M059J (cell line): ENCODE results near the gene GPR108. TPM values are rescaled to one million over a fixed set of nuclear protein-coding genes. Genes with fewer than 3 reads are reported as not detected.
"Not testable (repeated sequence)": the region's sequence is repeated elsewhere in the genome, so short reads cannot be mapped to it uniquely, and the experiment has no call there.

Experiments
- DNase-seq: peaks from one replicate; pipeline ENCODE4 v3.0.0-alpha.2; 2012; ENCODE audit warnings: low read depth
- total RNA-seq: library from RNA; depleted of rRNA; stranded (reverse); fragments of >200 nt; shearing (Covaris generic); gene quantifications from 2 replicates; pipeline ENCODE4 v1.2.3, GENCODE V29; 2014; rRNA removed

The GPR108 gene
- total RNA-seq = 45.9 and 54.7 TPM in 2 replicates

DNA sequence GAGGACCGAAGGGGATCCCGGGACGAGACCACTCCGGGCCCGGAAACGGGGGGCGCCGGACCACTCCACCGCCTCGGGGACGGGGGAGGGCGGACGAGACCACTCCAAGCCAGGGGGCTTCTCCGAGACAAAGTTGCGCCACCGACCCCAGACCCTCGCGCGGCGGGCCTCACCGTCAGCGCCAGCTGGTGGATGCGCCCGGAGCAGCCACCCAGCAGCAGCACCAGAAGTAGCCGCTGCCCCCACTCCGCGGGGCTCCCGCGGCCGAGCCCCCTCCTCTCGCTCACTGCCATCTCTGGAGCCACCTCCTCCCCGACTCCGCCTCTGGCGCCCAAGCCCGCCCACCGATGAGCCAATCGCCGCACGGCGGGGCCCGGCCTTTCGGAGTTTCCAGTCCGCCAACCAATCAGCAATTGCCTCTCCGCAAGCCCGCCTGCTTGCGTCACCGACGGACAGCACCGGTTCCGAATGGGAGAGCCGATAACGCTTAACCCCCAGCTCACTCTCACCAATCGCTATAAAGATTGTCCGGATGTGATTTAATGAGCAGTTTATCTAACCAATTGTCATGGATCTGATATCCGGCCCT lies at the start of gene GPR108:
Gene GPR108 (minus strand): TSS at position 297 of the 589 bp plus-strand sequence. CDS start 4 bp downstream, at position 293.
- peak; percentile 100 for DNase-seq

DNA sequence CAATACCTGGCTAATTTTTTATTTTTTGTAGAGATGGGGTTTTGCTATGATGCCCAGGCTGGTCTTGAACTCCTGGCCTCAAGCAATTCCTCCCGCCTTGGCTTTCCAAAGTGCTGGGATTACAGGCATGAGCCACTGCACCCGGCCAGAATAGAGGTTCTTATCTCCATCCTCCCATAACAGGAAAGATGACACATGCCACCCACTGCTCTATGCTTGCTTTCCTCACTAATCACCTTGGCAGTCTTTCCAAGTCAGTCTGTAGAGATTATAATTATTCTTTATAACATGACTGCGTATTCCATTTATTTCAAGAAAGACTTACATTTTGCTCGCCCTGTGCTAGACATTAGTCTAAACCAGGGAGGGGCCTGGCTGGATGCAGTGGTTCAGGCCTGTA lies 41.8 kb upstream of the GPR108 start:
- DNase-seq = peak; percentile 33

DNA sequence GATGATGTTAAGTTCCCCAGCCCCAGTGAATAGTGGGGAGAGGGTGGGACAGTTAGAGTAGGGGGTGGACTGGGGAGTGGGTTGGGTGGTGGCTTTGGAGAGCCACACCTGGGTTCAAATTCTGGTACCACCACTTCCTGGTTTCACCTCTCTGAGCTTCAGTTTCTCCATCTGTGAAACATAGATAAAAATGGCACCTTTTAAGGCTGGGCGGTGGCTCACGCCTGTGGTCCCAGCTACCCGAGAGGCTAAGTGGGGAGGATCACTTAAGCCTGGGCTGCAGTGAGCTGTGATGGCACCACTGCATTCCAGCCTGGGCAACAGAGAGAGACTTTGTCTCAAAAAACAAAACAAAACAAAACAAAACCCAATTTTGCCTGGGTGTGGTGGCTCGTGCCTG lies 41.0 kb upstream of the GPR108 start:
- DNase-seq = no peak

DNA sequence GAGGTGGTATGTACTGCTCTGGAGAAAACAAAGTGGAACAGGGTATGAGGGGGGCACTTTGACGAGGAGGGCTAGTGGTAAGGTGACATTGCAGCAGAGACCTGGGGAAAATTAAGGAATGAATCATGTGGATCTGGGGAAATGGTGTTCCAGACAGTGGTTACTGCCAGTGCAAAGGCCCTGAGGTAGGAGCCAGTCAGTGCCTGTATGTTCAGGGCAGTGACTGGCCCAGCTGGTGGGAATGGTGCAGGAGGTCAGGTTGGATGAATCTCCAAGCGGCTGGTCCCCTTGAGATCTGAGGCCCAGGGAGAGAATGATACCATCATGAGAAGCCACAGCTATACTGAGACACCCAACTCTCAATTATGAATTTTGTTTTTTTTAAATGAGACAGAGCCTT lies 40.1 kb upstream of the GPR108 start:
- DNase-seq = no peak

DNA sequence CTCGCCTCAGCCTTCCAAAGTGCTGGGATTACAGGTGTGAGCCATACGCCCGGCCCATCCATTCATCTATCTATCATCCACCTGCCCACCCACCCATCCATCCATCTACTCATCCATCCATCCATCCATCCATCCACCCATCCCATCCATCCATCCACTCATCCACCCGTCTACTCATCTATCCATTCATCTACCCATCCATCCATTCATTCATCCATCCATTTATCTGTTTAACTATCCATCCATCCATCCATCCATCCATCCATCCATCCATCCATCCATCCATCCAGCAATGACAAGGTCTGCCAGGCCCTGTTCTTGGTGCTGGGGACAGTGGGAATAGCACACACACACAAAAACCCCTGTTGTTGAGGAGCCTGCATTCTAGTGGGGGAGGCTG lies 39.6 kb upstream of the GPR108 start:
- no peak for DNase-seq

DNA sequence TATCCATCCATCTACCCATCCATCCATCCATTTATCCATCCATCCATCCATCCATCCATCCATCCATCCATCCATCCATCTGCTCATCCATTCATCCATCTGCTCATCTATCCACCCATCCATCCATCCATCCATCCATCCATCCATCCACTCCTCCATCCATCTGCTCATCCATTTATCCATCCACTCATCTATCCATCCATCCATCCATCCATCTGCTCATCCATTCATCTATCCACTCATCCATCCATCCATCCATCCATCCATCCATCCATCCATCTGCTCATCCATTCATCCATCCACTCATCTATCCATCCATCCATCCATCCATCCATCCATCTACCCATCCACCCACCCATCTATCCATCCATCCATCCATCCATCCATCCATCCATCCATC lies 38.7 kb upstream of the GPR108 start:
- not testable (repeated sequence) for DNase-seq

DNA sequence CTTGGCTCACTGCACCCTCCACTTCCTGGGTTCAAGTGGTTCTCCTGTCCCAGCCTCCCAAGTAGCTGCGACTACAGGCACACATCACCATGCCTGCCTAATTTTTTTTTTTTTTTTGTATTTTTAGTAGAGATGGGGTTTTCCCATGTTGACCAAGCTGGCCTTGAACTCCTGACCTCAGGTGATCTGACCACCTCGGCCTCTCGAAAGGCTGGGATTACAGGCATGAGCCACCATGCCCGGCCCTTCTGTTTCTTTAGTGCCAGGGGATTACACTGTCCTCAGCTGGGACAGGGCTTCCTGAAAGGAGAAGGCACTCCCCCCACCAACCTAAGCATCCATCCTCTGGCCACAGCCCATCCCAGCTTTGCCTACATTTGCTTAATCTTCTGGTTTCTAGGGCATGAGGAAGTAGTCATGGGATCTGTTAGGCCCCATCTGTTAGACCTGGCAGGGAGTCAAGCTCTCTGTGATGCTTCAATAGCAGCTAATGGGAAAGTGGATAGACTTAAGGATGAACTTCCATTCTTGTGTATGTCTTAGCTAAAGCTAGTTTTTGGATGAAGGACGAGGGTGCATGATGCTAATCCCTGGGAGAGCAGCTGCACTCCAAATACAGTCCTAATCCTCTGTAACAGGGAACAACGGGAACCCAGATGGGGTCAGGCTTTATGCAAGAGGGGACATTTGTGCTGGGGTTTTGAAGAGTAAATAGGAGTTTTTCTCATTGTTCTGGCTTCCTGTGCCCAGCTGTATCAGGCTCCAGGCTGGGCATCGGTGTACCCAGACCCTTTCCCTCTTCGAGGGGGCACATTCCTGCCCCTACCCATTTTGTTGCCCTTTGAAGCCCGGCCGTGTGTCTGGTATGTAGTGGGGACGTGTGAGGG lies 37.7 kb upstream of the GPR108 start:
- no peak for DNase-seq

DNA sequence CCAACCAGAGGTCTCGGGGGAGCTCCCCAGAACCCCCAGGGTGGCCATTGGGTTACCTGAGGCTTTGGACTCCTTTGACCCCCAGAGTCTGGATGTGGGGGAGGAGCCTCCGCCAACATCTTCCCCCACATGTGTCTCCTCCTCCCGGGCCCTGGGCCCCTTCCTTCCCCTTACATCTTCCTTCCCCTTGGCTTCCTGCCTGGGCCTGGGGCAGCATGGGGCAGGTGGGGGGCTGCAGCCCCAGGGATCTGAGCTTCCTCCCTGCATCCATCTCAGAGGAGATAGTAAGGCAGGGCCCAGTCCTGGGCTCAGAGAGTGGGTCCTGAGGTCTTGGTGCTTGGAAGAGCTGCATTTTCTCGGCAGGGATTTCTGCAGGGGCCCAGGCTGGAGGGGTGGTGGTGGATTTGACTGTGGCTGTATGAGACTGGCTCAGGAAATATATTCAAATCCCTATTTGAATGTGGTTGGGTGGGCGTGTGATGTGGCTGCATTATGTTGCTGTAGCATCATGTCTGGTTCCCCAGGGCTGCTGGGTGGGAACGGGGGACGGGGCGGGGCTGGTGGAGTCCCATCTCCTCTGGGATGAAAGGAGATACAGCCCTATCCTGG lies 36.0 kb upstream of the GPR108 start:
- no peak for DNase-seq

DNA sequence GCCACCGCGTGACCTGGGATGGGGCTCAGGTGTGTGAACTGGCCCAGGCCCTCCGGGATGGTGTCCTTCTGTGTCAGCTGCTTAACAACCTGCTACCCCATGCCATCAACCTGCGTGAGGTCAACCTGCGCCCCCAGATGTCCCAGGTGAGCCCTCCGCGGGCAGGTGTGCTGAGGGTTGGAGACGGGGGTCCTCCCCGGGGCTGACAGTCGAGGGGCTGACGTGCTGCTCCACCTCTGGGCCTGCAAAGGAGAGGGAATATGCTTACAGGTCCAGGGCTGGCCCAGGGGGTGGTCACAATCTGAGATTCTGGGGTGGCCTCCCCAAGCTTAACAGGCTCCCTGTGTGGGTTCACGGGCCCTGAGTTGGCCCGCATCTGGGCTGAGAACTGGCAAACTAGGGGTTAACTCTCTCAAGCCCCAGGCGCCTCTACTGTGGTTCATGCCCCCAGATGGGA lies 35.5 kb upstream of the GPR108 start:
- no peak for DNase-seq

DNA sequence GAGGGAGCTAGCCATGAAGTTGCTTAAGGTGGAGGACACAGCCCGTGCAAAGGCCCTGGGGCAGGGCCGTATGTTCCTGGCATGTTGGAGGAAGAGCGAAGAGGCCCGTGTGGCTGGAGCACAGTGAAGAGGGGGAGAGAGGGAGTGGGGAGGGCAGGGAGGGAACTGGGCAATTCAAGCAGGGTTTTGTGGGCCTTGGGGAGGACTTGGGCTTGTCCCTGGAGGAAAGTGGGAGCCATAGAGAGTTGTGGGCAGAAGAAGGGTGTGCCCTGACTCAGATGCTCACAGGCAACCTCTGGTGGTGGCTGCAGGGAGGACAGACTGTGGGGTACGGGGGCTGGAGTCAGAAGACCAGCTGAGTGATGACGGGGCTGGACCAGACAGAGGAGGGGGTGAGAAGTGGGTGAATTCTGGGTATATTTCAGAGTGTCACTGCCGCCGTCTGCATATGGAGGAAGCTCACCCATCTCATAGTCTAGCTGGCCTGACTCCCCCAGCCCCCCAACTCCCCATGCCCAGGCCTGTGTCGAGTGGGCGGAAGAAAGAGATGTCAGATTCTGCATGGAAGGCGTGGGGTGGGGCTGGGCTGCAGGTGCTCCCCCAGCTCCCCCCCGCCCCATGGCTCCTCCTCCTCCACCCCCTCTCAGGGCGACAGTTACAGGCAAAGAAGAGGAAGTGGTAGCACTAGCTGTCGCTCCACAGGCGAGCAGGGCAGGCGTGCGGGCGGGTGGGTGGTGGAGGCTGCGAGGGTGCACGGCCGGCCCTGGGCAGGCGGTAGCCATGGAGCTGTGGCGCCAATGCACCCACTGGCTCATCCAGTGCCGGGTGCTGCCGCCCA lies 34.9 kb upstream of the GPR108 start, which contains the start of gene VAV1:
Gene VAV1 (plus strand): TSS at position 681 of the 838 bp plus-strand sequence. CDS start 100 bp downstream, at position 781.
- no peak for DNase-seq

DNA sequence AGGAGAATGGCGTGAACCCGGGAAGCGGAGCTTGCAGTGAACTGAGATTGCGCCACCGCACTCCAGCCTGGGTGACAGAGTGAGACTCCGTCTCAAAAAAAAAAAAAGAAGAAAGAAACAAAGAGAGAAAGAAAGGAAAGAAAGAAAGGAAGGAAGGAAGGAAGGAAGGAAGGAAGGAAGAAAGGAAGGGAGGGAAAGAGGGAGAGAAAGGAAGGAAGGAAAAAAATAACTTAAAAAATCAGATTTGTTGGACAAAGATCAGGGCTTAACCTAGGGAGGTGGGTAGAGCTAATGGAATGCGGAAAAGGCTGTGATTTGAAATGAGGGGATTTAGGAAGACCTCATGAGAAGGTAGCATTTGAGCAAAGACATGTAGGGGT lies 34.3 kb upstream of the GPR108 start:
- DNase-seq = not testable (repeated sequence)

DNA sequence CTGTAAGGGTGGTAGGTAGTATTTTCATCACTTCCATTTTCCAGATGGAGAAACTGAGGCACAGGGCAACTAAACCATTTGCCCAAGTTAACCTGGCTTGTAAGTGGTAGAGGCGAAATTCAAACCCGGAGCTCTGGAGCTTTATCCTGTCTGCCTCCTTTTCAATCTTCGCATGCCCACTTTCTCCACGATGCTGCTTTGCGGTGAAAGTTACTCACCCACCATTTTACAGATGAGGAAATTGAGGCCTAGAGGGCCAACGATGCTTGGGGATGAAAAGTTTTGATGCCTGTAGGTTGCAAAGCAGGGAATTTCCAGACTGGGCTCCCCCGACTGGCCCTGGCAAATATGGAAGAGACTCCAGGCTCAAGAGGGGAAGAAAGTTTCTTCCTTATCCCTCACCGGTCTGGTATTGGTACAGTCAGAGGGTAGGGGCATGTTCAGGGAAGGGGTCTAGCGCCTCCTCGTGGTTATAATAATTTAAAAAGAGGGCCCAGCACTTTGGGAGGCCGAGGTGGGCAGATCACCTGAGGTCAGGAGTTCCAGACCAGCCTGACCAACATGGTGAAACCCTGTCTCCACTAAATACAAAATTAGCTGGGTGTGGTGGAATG lies 31.7 kb upstream of the GPR108 start:
- DNase-seq = no peak

DNA sequence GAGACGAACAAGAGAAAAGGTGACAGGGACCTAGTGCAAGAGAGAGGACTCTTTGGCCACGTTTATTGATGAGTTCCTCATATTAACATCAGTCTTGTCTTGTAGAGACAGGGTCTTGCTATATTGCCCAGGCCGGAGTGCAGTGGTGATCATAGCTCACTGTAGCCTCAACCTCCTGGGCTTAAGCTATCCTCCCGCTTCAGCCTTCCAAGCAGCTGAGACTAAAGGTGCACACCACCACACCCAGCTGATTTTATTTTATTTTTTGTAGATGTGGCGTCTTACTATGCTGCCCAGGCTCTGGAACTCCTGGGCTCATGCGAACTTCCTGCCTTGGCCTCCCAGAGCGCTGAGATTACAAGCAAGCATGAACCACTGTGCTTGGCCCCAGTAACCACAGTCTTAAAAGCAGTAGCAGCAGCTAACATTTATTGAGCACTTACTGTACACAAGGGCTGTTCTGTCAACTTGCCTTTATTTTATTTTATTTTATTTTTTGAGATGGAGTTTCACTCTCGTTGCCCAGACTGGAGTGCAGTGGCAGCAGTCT lies 30.9 kb upstream of the GPR108 start:
- DNase-seq = no peak

DNA sequence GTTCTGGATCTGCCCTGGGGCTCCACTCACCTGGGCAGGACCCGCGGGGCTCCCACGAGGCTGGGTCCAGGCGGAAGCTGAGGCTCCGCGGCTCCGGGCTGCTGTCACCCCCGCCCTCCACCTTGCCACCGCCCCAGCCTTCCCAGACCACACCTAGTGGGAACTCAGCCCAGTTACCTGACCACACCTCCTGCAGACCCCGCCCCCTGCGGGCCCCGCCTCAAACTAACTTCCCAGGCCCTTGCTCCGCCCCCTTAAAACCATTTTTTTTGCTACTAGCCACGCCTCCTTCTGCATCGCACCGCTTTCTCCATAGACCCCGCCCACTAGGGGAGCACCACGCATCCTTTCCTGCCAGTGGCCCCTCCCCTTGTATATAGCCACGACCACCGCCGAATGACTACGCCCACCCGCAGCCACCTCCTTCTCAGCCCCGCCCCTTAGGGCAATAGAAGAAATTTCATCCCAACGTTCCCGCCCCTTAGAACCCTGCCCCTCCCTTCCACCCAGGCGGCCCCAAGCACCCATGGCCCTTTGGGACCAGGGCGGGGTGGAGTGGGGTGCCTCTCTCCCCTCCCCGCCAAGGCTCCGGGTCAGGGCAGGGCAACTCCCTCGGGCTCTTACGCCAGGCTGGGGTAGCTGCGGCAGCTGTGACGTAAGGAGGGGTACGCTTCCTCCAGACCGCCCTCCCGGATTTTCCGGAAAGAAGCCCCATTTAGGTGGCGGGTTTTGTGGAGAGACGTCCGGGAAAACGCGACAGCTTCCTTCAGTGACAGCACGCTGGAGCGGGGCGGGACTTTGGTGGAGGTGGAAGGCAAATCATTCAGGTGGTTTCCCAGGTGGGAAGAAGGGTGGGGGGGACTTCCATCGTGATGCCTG lies 30.2 kb upstream of the GPR108 start, which contains the start of gene SH2D3A:
Gene SH2D3A (minus strand): TSS at position 79 of the 879 bp plus-strand sequence. CDS start 3,687 bp downstream, outside the sequence.
- no peak for DNase-seq

DNA sequence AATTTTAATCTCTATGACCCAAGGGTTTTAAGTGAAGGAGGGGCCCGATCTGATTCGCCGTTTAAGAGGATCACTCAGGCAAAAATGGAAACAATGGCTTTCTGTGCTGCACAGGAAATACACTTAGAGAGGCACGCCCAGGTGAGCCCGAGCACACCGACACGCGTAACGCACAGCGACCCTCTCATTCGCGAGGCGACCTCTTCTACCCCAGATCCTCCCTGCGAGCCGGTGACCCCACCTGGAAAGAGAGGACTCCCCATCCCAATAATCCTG lies 29.6 kb upstream of the GPR108 start:
- DNase-seq = no peak

DNA sequence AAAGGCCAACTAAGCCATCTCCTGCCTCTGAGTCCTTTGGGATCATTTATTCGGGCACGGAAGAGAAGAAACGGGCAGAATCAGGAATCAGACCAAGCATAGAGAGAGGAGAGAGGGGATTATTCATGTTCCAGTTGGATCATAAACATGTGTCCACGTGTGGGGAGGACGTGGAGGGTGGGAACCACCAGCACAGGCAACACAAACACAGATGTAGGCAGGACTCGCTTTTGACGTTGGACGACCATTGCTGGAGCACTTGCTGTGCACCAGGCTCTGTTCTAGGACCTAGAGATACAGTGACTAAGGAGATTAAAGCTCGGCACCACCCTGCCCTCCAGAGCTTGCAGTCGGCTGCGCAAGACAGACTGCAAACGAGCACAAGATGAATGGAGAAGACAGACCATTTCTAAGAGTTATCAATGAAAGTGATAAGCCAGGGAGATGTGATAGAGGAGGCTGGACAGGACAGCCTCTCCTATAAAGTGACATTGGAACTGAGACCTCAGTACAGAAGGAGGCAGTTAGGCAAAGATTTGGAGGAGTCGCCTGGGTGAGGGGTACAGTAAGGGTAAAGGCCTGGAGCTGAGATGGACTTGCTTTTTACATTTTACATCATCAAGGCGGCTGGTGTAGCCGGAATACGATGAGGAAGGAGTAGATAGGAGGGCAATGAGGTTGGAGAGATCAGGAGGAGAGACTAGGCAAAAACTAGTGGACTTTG lies 29.1 kb upstream of the GPR108 start:
- no peak for DNase-seq

DNA sequence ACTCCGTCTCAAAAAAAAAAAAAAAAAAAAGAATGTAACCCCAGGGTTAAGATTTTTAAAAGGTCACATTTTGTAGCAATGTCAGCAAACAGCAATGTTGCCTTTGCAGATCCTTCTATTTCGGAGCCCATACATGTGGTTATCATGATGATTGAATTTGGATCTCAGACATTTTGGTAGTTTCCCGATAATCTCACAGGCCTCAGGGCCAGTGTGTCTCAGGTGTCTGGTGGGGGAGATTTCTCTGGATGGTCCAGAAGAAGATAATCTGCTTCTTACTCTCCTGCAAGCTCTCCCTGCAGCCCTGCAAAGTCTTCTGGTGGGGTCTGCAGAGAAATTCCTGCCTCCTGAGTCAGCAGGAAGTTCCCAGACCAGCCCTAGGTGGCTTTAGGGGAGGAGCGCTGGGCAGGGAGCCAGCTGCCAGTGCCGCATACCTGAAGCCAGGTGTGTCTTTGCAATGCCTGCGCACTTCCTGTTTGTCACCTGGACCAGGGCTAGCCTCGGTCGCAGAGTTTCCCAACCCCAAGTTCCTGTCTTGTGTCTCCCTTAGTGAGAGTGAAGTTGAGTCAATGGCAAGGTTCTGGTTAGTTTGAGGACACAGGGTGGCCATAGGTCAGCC lies 28.5 kb upstream of the GPR108 start:
- DNase-seq = peak; percentile 41

DNA sequence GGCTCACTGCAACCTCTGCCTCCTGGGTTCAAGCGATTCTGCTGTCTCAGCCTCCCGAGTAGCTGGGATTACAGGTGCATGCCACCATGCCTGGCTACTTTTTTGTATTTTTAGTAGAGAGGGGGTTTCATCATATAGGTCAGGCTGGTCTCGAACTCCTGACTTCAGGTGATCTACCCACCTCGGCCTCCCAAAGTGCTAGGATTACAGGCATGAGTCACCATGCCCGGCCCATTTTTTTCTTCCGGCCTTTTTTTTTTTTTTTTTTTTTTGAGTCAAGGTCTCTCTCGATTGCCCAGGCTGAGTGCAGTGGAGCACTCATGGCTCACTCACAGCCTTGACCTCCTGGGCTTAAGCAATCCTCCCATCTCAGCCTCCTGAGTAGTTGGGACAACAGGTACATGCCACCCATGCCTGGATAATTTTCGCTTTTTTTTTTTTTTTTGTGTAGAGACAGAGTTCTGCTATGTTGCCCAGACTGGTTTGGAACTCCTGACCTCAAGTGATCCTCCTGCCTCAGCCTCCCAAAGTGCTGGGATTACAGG lies 24.9 kb upstream of the GPR108 start:
- not testable (repeated sequence) for DNase-seq
